ENCODE data around the gene NCOA7.

GRCh38 chr6:125957391-125957693, 166.6 kb downstream of the NCOA7 start:
- TF ChIP-seq YY1 (IDR thresholded peaks at IDR 0.05; ENCODE audit: insufficient read depth, insufficient read length) (no peak), ZNF274 (IDR thresholded peaks at IDR 0.05; ENCODE audit: low read depth, low read length) (no peak)
